SK-N-SH (cell line): ENCODE measurements around the gene INF2. TPM values are rescaled to one million over a fixed set of nuclear protein-coding genes. Genes with fewer than 3 reads are reported as not detected.

Experiments
- CTCF ChIA-PET: fragments of 300-600, 350-600 bp; formaldehyde crosslinking; extraction: SDS; loops from one replicate; lab custom pipeline; 2021; lab: Yijun Ruan, JAX
- POLR2A ChIA-PET: fragments of 350-600 bp; sonication (Branson Sonifier 250); formaldehyde crosslinking; extraction: SDS; loops from one replicate; lab custom pipeline; 2020; ENCODE audit warnings: antibody characterized with exemption, inconsistent platforms; lab: Yijun Ruan, JAX
- DNase-seq: peaks from one replicate; pipeline ENCODE4 v3.0.0; 2012
- H2AFZ ChIP-seq: fragments of 200-600 bp; sonication (generic); 2 replicates; pipeline ENCODE4 v1.8.1; 2016; ENCODE audit warnings: antibody characterized with exemption, mild to moderate bottlenecking, low read depth
- H3F3A ChIP-seq: fragments of 200-600 bp; sonication (generic); replicated peaks from 2 replicates; pipeline ENCODE3; 2016; ENCODE audit warnings: antibody characterized with exemption, mild to moderate bottlenecking; ENCODE audit not compliant: insufficient read depth
- H3K27ac ChIP-seq, 2 experiments: fragments of 200-500 bp in 1 of 2; fragments of 200-600 bp in 1 of 2; sonication (Bioruptor generic) in 1 of 2; sonication (generic), shearing (Covaris generic) in 1 of 2; 2 replicates each; pipeline versions ENCODE4 v1.5.1 to v1.6.1; 2014 to 2016; ENCODE audit warnings: low read depth in 2 of 2, inconsistent platforms in 1 of 2, low read length in 1 of 2, mild to moderate bottlenecking in 1 of 2, mixed read lengths in 1 of 2
- H3K27me3 ChIP-seq: fragments of 200-600 bp; sonication (generic), shearing (Covaris generic); 2 replicates; pipeline ENCODE4 v1.6.1; 2016; ENCODE audit warnings: mixed run types; ENCODE audit not compliant: insufficient read depth
- H3K36me3 ChIP-seq, 2 experiments: fragments of 200-500 bp in 1 of 2; fragments of 200-600 bp in 1 of 2; sonication (Bioruptor generic) in 1 of 2; sonication (generic) in 1 of 2; replicated peaks in 1 of 2; 2 replicates each; pipeline versions ENCODE3 to v1.5.1; 2014 to 2016; ENCODE audit warnings: low read length in 1 of 2, mild to moderate bottlenecking in 1 of 2; ENCODE audit not compliant: insufficient read depth in 2 of 2, control insufficient read depth in 1 of 2
- H3K4me1 ChIP-seq, 2 experiments: fragments of 200-500 bp in 1 of 2; fragments of 200-600 bp in 1 of 2; sonication (Bioruptor generic) in 1 of 2; sonication (generic), shearing (Covaris generic) in 1 of 2; 2 replicates each; pipeline versions ENCODE4 v1.5.1 to v1.6.1; 2014 to 2016; ENCODE audit warnings: low read depth in 1 of 2, low read length in 1 of 2, mixed run types in 1 of 2; ENCODE audit not compliant: insufficient read depth in 2 of 2, control insufficient read depth in 1 of 2
- H3K4me2 ChIP-seq: fragments of 200-600 bp; sonication (generic), shearing (Covaris generic); 2 replicates; pipeline ENCODE4 v1.6.1; 2017; ENCODE audit warnings: mixed run types
- H3K4me3 ChIP-seq, 2 experiments: fragments of 200-500 bp in 1 of 2; fragments of 200-600 bp in 1 of 2; sonication (Bioruptor generic) in 1 of 2; sonication (generic), shearing (Covaris generic) in 1 of 2; 2 replicates each; pipeline versions ENCODE4 v1.5.1 to v1.8.1; 2014 to 2016; ENCODE audit warnings: low read depth in 2 of 2, inconsistent platforms in 1 of 2, low read length in 1 of 2, mild to moderate bottlenecking in 1 of 2, mixed read lengths in 1 of 2, moderate library complexity in 1 of 2
- H3K79me2 ChIP-seq: fragments of 200-600 bp; sonication (generic); 2 replicates; pipeline ENCODE4 v1.8.1; 2017; ENCODE audit warnings: mild to moderate bottlenecking; ENCODE audit not compliant: insufficient read depth
- H3K9ac ChIP-seq: fragments of 200-600 bp; sonication (generic); 2 replicates; pipeline ENCODE4 v1.6.1; 2017; ENCODE audit warnings: mixed run types
- H3K9me2 ChIP-seq: fragments of 200-600 bp; sonication (generic); 2 replicates; pipeline ENCODE4 v1.6.1; 2017; ENCODE audit warnings: mixed run types
- H3K9me3 ChIP-seq: fragments of 200-600 bp; sonication (generic); 2 replicates; pipeline ENCODE4 v1.6.1; 2017; ENCODE audit warnings: mixed run types, mild to moderate bottlenecking, moderate library complexity
- H4K20me1 ChIP-seq: fragments of 200-600 bp; sonication (generic); 2 replicates; pipeline ENCODE4 v1.6.1; 2017; ENCODE audit warnings: mild to moderate bottlenecking, mixed run types; ENCODE audit not compliant: insufficient read depth
- CHD2 ChIP-seq: fragments of 150-350 bp; IDR thresholded peaks from 2 replicates; pipeline ENCODE4 v1.6.1; 2018; ENCODE audit warnings: low read length; ENCODE audit not compliant: partially characterized antibody
- ELF1 ChIP-seq: IDR thresholded peaks from 2 replicates; pipeline ENCODE4 v1.4.0; 2012
- EP300 ChIP-seq, 2 experiments: IDR thresholded peaks; 2 replicates each; pipeline versions ENCODE4 v1.4.0 to v1.6.1; 2012; ENCODE audit warnings: borderline replicate concordance in 1 of 2, low read depth in 1 of 2, low read length in 1 of 2
- EZH2phosphoT487 ChIP-seq: fragments of 200-600 bp; sonication (generic); IDR thresholded peaks from 2 replicates; pipeline ENCODE4 v1.6.1; 2017; ENCODE audit warnings: low read depth, mixed run types, mild to moderate bottlenecking, antibody characterized with exemption, moderate library complexity, borderline replicate concordance
- GATA2 ChIP-seq: sonication (generic); formaldehyde crosslinking; IDR thresholded peaks from 2 replicates; pipeline ENCODE4 v1.5.0; 2020; ENCODE audit warnings: mild to moderate bottlenecking, missing genetic modification reagents
- JUND ChIP-seq: IDR thresholded peaks from 2 replicates; pipeline ENCODE4 v1.4.0; 2012
- MAX ChIP-seq: IDR thresholded peaks from 2 replicates; pipeline ENCODE4 v1.4.0; 2012; ENCODE audit warnings: low read depth
- MEF2A ChIP-seq: IDR thresholded peaks from 2 replicates; pipeline ENCODE4 v1.4.0; 2012; ENCODE audit warnings: low read depth, borderline replicate concordance
- MXI1 ChIP-seq: IDR thresholded peaks from 2 replicates; pipeline ENCODE4 v1.6.1; 2012; ENCODE audit warnings: mild to moderate bottlenecking, low read depth, low read length, improper control_type of control experiment
- NFIC ChIP-seq: IDR thresholded peaks from 2 replicates; pipeline ENCODE4 v1.4.0; 2012; ENCODE audit warnings: borderline replicate concordance
- PBX3 ChIP-seq: IDR thresholded peaks from 2 replicates; pipeline ENCODE4; 2012
- POLR2AphosphoS5 ChIP-seq: IDR thresholded peaks from 2 replicates; pipeline ENCODE4 v1.6.1; 2012; ENCODE audit warnings: low read depth, low read length
- RXRA ChIP-seq: IDR thresholded peaks from 2 replicates; pipeline ENCODE4 v1.4.0; 2012; ENCODE audit warnings: low read depth, mild to moderate bottlenecking, borderline replicate concordance
- TAF1 ChIP-seq: IDR thresholded peaks from 2 replicates; pipeline ENCODE4 v1.6.1; 2012; ENCODE audit warnings: low read depth, mild to moderate bottlenecking, low read length, moderate library complexity, borderline replicate concordance
- WGBS: methylation state at CpG from one replicate; pipeline ENCODE4 v1.1.6; 2017; ENCODE audit warnings: low lambda C conversion rate; 5-methylcytosine and 5-hydroxymethylcytosine counted together
- polyA plus RNA-seq, 3 experiments: library from polyadenylated mRNA; depleted of rRNA; stranded (reverse); fragments of >200 nt; gene quantifications; 2 replicates each; pipeline ENCODE4 v1.2.3, GENCODE V29; 2012
- TF ChIP-seq, protein P1 (sequence below): fragments of 150-350 bp; IDR thresholded peaks from 2 replicates; pipeline ENCODE4 v1.6.1; 2017; ENCODE audit warnings: antibody characterized with exemption, low read length, low read depth, borderline replicate concordance
- TF ChIP-seq, protein P2 (sequence below): fragments of 150-350 bp; IDR thresholded peaks from 2 replicates; pipeline ENCODE4 v1.6.1; 2016; ENCODE audit warnings: mild to moderate bottlenecking, low read depth, low read length

Gene INF2
- polyA plus RNA-seq, 1 of the 3 experiments (the other 2 are of a cell fraction) = 32.5 TPM

DNA sequence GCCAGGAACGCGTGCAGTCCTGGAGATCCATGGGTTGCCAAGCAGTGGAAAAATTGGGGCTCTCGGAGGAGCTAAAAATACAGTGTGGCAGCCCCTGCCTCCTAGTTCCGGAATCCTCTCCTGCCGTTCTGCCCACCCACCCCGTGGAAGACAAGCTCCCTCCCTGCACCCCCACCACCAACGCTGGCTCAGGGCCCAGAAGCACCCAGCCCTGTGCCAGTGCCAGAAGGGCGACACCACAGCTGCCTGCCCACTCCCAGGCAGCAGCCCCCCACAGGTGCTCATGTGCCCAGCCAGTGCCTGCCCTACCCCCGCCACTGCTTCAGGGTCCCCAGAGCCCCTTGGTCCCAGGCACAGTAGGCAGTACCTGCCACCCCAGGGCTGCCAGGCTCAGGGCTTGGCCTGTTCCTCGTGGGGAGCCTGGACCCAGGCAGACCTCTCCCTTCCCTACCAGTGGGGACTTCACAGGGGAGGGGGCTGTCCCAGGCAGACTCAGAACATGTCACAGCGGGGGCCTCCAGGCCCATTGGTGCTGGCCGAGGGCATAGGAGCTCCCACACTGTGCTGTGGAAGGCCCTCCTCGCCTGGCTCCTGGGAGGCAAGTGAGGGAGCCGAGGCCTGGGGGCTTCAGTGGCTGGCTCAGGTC is 7.4 kb downstream of the INF2 start:
- CTCF ChIA-PET = interaction anchor here (0.7 to 6.3 kb wide), 4 partner anchors 12 to 26 kb away, joined by 3 to 33 read pairs (median 6); partner anchors contain the start of gene ADSS1

DNA sequence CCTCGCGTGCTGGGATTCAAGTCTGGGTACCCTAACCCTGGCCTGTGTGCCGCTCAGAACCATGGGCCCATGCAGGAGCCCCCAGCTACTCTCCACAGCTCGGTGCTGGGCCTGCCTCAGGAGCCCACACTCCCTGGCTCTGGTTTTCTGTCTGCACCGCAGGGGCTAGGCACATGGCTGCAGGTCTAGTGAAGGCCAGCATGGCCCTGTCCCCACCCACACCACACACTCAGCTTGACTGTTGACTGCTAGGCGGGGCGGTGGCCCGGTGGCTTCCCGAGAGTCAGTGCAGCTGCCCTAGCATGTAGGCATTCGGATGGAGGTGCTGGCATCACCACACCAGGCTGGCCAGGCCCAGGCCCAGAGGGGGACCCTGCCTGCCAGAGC is 7.9 kb downstream of the INF2 start:
- H3K36me3 ChIP-seq = peaks cover 3 to 18% of the 10 kb centered on the region in 2 experiments
- CTCF ChIA-PET = interaction anchor here (0.7 to 6.3 kb wide), 5 partner anchors 11 to 510 kb away, joined by 3 to 33 read pairs (median 5); partner anchors contain the start of gene ADSS1

More for the DNA sequence above, 7.4 kb downstream of the INF2 start:
- Histone ChIP-seq H3K9ac (no peak overlapping the region), H3K36me3 (peaks cover 3 to 18% of the 10 kb centered on the region in 2 experiments), H3K79me2 (peaks cover 72% of the 10 kb centered on the region), H3K4me2 (no peak overlapping the region), H3K4me1 (peaks cover 0 to 17% of the 10 kb centered on the region in 2 experiments; a peak in 1 of 4 replicates), H3K27me3 (no peaks in the 10 kb centered on the region), H3F3A (no peaks in the 10 kb centered on the region), H3K9me3 (no peaks in the 10 kb centered on the region), H3K27ac (no peak overlapping the region), H4K20me1 (peaks cover 70% of the 10 kb centered on the region), H3K4me3 (no peak overlapping the region), H2AFZ (no peak overlapping the region), H3K9me2 (no peaks in the 10 kb centered on the region)
- no peak for TF ChIP-seq CHD2
- TF ChIP-seq, protein P1, sequence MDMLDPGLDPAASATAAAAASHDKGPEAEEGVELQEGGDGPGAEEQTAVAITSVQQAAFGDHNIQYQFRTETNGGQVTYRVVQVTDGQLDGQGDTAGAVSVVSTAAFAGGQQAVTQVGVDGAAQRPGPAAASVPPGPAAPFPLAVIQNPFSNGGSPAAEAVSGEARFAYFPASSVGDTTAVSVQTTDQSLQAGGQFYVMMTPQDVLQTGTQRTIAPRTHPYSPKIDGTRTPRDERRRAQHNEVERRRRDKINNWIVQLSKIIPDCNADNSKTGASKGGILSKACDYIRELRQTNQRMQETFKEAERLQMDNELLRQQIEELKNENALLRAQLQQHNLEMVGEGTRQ = no peak
- no peak for TF ChIP-seq ELF1
- no peak for TF ChIP-seq JUND
- WGBS = 97% methylated on average over 6 of the region's 14 CpGs
- no peak for DNase-seq
- POLR2A ChIA-PET = no interaction called here

DNA sequence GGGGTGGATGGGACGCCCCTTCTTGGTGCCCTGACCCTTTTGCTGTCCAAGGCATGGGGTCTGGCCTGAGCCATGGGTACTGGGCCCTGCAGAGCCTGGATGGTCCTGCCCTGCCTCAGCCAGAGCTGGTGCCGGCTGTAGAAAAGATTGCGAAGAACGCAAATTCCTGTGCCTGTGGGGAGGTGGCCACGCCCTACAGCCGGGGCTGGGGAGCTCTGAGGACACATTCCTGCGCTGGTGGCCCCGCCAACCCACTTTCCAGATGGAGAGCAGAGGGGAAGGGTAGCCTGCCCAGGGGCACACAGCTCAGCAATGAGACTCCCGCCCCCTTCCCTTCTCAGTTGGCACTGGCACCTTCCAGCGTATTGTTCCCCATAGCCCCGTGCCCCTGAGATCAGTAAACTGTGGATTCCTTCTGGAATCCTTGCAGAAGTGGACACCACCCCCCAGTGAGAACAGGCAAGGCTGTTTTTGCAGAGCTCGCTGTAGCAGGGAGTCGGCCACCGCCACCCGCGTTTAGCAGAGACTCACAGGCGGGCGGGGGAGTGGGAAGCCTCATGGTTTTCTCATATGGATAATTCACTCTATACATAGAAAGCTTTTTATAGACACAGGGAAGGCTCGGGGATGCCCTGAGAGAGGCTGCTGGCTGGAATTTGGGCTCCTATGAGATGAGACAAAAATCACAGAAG is 8.6 kb downstream of the INF2 start:
- TF ChIP-seq MEF2A (no peak), RXRA (no peak), TAF1 (no peak), EZH2phosphoT487 (no peak), MXI1 (no peak), PBX3 (no peak), JUND (no peak), POLR2AphosphoS5 (no peak), ELF1 (no peak), EP300 (IDR thresholded peaks at IDR 0.05; ENCODE audit: borderline replicate concordance in 1 of 2, low read depth in 1 of 2, low read length in 1 of 2) (no peak), NFIC (no peak), GATA2 (CRISPR knock-in tag) (no peak), MAX (no peak)

More for the DNA sequence above, 7.9 kb downstream of the INF2 start:
- Histone ChIP-seq H3K27me3 (no peaks in the 10 kb centered on the region), H3K79me2 (peaks cover 67% of the 10 kb centered on the region), H3K4me3 (no peak overlapping the region), H3K9ac (no peak overlapping the region), H3K9me3 (no peaks in the 10 kb centered on the region), H3K27ac (no peak overlapping the region), H3K4me2 (no peak overlapping the region), H2AFZ (no peak overlapping the region), H4K20me1 (peaks cover 65% of the 10 kb centered on the region), H3F3A (no peaks in the 10 kb centered on the region), H3K9me2 (no peaks in the 10 kb centered on the region), H3K4me1 (peaks cover 0 to 17% of the 10 kb centered on the region in 2 experiments; a peak in 1 of 4 replicates)
- no CpG with 5 or more reads among the region's 10 CpGs for WGBS
- DNase-seq = no peak
- TF ChIP-seq, protein P2, sequence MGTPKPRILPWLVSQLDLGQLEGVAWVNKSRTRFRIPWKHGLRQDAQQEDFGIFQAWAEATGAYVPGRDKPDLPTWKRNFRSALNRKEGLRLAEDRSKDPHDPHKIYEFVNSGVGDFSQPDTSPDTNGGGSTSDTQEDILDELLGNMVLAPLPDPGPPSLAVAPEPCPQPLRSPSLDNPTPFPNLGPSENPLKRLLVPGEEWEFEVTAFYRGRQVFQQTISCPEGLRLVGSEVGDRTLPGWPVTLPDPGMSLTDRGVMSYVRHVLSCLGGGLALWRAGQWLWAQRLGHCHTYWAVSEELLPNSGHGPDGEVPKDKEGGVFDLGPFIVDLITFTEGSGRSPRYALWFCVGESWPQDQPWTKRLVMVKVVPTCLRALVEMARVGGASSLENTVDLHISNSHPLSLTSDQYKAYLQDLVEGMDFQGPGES = no peak
- no peak for TF ChIP-seq RXRA
- POLR2A ChIA-PET = no interaction called here

More for the DNA sequence above, 8.6 kb downstream of the INF2 start:
- DNase-seq = no peak
- Histone ChIP-seq H2AFZ (no peak overlapping the region), H3K4me3 (no peak overlapping the region), H3K27ac (no peak overlapping the region), H3K9me2 (no peaks in the 10 kb centered on the region), H3K4me2 (no peak overlapping the region), H3K36me3 (peaks cover 0 to 16% of the 10 kb centered on the region in 2 experiments), H4K20me1 (peaks cover 57% of the 10 kb centered on the region), H3K27me3 (no peaks in the 10 kb centered on the region), H3K79me2 (peaks cover 60% of the 10 kb centered on the region), H3K4me1 (peaks cover 0 to 14% of the 10 kb centered on the region in 2 experiments; a peak in 1 of 4 replicates), H3K9ac (no peak overlapping the region), H3K9me3 (no peaks in the 10 kb centered on the region), H3F3A (no peaks in the 10 kb centered on the region)
- WGBS = 87% methylated on average over 15 of the region's 19 CpGs
- POLR2A ChIA-PET = no interaction called here
- CTCF ChIA-PET = interaction anchor here (0.8 to 6.3 kb wide), 6 partner anchors 9 to 511 kb away, joined by 3 to 33 read pairs (median 5); partner anchors contain the start of gene ADSS1
